Vagina (tissue), 2 donors: ENCODE data around the gene ANKS1B.

Experiments
- POLR2AphosphoS5 ChIP-seq, 2 donors: sonication (generic); formaldehyde crosslinking; IDR thresholded peaks; one replicate each; pipeline ENCODE4 v1.9.0; 2017; ENCODE audit warnings: antibody characterized with exemption in 2 of 2, mild to moderate bottlenecking in 2 of 2, low read depth in 1 of 2; ENCODE audit not compliant: insufficient read depth in 1 of 2
- TF ChIP-seq, protein P1 (sequence below), 3 experiments: fragments of 450-650 bp in 2 of 3; fragments of 200-600 bp in 1 of 3; sonication (generic) in 1 of 3; IDR thresholded peaks; one replicate each; pipeline ENCODE4 v1.5.1; 2017 to 2019; ENCODE audit warnings: antibody characterized with exemption in 3 of 3, mild to moderate bottlenecking in 2 of 3, moderate library complexity in 2 of 3

- TF ChIP-seq, protein P1, sequence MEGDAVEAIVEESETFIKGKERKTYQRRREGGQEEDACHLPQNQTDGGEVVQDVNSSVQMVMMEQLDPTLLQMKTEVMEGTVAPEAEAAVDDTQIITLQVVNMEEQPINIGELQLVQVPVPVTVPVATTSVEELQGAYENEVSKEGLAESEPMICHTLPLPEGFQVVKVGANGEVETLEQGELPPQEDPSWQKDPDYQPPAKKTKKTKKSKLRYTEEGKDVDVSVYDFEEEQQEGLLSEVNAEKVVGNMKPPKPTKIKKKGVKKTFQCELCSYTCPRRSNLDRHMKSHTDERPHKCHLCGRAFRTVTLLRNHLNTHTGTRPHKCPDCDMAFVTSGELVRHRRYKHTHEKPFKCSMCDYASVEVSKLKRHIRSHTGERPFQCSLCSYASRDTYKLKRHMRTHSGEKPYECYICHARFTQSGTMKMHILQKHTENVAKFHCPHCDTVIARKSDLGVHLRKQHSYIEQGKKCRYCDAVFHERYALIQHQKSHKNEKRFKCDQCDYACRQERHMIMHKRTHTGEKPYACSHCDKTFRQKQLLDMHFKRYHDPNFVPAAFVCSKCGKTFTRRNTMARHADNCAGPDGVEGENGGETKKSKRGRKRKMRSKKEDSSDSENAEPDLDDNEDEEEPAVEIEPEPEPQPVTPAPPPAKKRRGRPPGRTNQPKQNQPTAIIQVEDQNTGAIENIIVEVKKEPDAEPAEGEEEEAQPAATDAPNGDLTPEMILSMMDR (IDR thresholded peaks at IDR 0.05) = no peak
- no peak for TF ChIP-seq POLR2AphosphoS5 (IDR thresholded peaks at IDR 0.05; ENCODE audit: insufficient read depth in 1 of 2, low read depth in 1 of 2)
Measured at GRCh38 chr12:99979471-99979870, 5.3 kb downstream of the ANKS1B start.
